ENCODE results near the gene MAPK11.

MAPK11 gene

GRCh38 chr22:50282361-50283155 lies 12.4 kb upstream of the MAPK11 start:
- Mint-ChIP-seq H3K27me3 (no peaks in the 10 kb centered on the region), H3K4me3 (no peak overlapping the region), H3K9me3 (no peaks in the 10 kb centered on the region), H3K4me1 (ENCODE audit: low read depth) (no peaks in the 10 kb centered on the region), H3K27ac (no peak overlapping the region), H3K36me3 (ENCODE audit: low read depth) (peaks cover 99% of the 10 kb centered on the region)
- intact Hi-C loops (cut with micrococcal nuclease): no loop called here

GRCh38 chr22:50281957-50282356 lies 11.8 kb upstream of the MAPK11 start:
- no peak overlapping the region for H3K27ac Mint-ChIP-seq
- intact Hi-C loops (cut with micrococcal nuclease): no loop called here
- no peaks in the 10 kb centered on the region for H3K27me3 Mint-ChIP-seq
- no peak overlapping the region for H3K4me3 Mint-ChIP-seq
- peaks cover 99% of the 10 kb centered on the region for H3K36me3 Mint-ChIP-seq (ENCODE audit: low read depth)
- H3K9me3 Mint-ChIP-seq: no peaks in the 10 kb centered on the region
- no peaks in the 10 kb centered on the region for H3K4me1 Mint-ChIP-seq (ENCODE audit: low read depth)

GRCh38 chr22:50281384-50281760 lies 11.2 kb upstream of the MAPK11 start:
- intact Hi-C loops (cut with micrococcal nuclease): no loop called here
- Mint-ChIP-seq H3K9me3 (no peaks in the 10 kb centered on the region), H3K36me3 (ENCODE audit: low read depth) (peaks cover 99% of the 10 kb centered on the region), H3K4me1 (ENCODE audit: low read depth) (no peaks in the 10 kb centered on the region), H3K27me3 (no peaks in the 10 kb centered on the region), H3K27ac (no peak overlapping the region), H3K4me3 (no peak overlapping the region)

GRCh38 chr22:50280708-50281383 lies 10.7 kb upstream of the MAPK11 start:
- H3K27ac Mint-ChIP-seq: no peak overlapping the region
- peaks cover 99% of the 10 kb centered on the region for H3K36me3 Mint-ChIP-seq (ENCODE audit: low read depth)
- no peaks in the 10 kb centered on the region for H3K27me3 Mint-ChIP-seq
- no peaks in the 10 kb centered on the region for H3K4me1 Mint-ChIP-seq (ENCODE audit: low read depth)
- H3K9me3 Mint-ChIP-seq: no peaks in the 10 kb centered on the region
- no peak overlapping the region for H3K4me3 Mint-ChIP-seq
- intact Hi-C loops (cut with micrococcal nuclease): no loop called here

- Mint-ChIP-seq H3K36me3 (ENCODE audit: low read depth) (peaks cover 100% of the 10 kb centered on the region), H3K27me3 (no peaks in the 10 kb centered on the region), H3K4me3 (no peak overlapping the region), H3K4me1 (ENCODE audit: low read depth) (peaks cover 2% of the 10 kb centered on the region), H3K9me3 (no peaks in the 10 kb centered on the region), H3K27ac (no peak overlapping the region)
- intact Hi-C loops (cut with micrococcal nuclease): no loop called here
Observed at GRCh38 chr22:50280022-50280707, 10.0 kb upstream of the MAPK11 start.

- Mint-ChIP-seq H3K36me3 (ENCODE audit: low read depth) (peaks cover 99% of the 10 kb centered on the region), H3K27ac (no peak overlapping the region), H3K4me1 (ENCODE audit: low read depth) (peaks cover 9% of the 10 kb centered on the region), H3K9me3 (no peaks in the 10 kb centered on the region), H3K4me3 (no peak overlapping the region), H3K27me3 (no peaks in the 10 kb centered on the region)
- intact Hi-C loops (cut with micrococcal nuclease): loop anchor here (5.0 kb wide), 1 partner anchor 48 kb away; the partner anchor contains the start of gene DENND6B
Observed at GRCh38 chr22:50278956-50279619, 8.9 kb upstream of the MAPK11 start.

- intact Hi-C loops (cut with micrococcal nuclease): loop anchor here (5.0 kb wide), 1 partner anchor 49 kb away; the partner anchor contains the start of gene DENND6B
- H3K9me3 Mint-ChIP-seq: no peaks in the 10 kb centered on the region
- H3K4me1 Mint-ChIP-seq (ENCODE audit: low read depth): peaks cover 12% of the 10 kb centered on the region
- no peak overlapping the region for H3K4me3 Mint-ChIP-seq
- H3K27ac Mint-ChIP-seq: no peak overlapping the region
- peaks cover 99% of the 10 kb centered on the region for H3K36me3 Mint-ChIP-seq (ENCODE audit: low read depth)
- H3K27me3 Mint-ChIP-seq: no peaks in the 10 kb centered on the region
Observed at GRCh38 chr22:50278461-50278860, 8.3 kb upstream of the MAPK11 start.

- Mint-ChIP-seq H3K27me3 (peaks cover 2% of the 10 kb centered on the region), H3K4me1 (ENCODE audit: low read depth) (peaks cover 16% of the 10 kb centered on the region), H3K36me3 (ENCODE audit: low read depth) (peaks cover 95% of the 10 kb centered on the region), H3K9me3 (no peaks in the 10 kb centered on the region), H3K27ac (no peak overlapping the region), H3K4me3 (no peak overlapping the region)
- intact Hi-C loops (cut with micrococcal nuclease): loop anchor here (5.0 kb wide), 1 partner anchor 50 kb away; the partner anchor contains the start of gene DENND6B
Observed at GRCh38 chr22:50277761-50278160, 7.6 kb upstream of the MAPK11 start.

GRCh38 chr22:50276143-50276542 lies 6.0 kb upstream of the MAPK11 start:
- Mint-ChIP-seq H3K27ac (peak overlapping the region; percentile 1), H3K4me3 (no peak overlapping the region), H3K4me1 (ENCODE audit: low read depth) (peaks cover 25% of the 10 kb centered on the region), H3K9me3 (no peaks in the 10 kb centered on the region), H3K27me3 (peaks cover 9% of the 10 kb centered on the region), H3K36me3 (ENCODE audit: low read depth) (peaks cover 81% of the 10 kb centered on the region)
- intact Hi-C loops (cut with micrococcal nuclease): loop anchor here (1.0 to 5.0 kb wide), 2 partner anchors 51 to 66 kb away; partner anchors contain the start of gene DENND6B

- Mint-ChIP-seq H3K4me3 (no peak overlapping the region), H3K27ac (no peak overlapping the region), H3K4me1 (ENCODE audit: low read depth) (peaks cover 25% of the 10 kb centered on the region), H3K9me3 (no peaks in the 10 kb centered on the region), H3K36me3 (ENCODE audit: low read depth) (peaks cover 74% of the 10 kb centered on the region), H3K27me3 (peaks cover 15% of the 10 kb centered on the region)
- intact Hi-C loops (cut with micrococcal nuclease): loop anchor here (1.0 to 5.0 kb wide), 2 partner anchors 52 to 67 kb away; partner anchors contain the start of gene DENND6B
Observed at GRCh38 chr22:50275181-50276055, 5.2 kb upstream of the MAPK11 start.

GRCh38 chr22:50274771-50275170 lies 4.6 kb upstream of the MAPK11 start:
- no peak overlapping the region for H3K27ac Mint-ChIP-seq
- H3K27me3 Mint-ChIP-seq: peaks cover 18% of the 10 kb centered on the region
- peaks cover 68% of the 10 kb centered on the region for H3K36me3 Mint-ChIP-seq (ENCODE audit: low read depth)
- no peak overlapping the region for H3K4me3 Mint-ChIP-seq
- peaks cover 27% of the 10 kb centered on the region for H3K4me1 Mint-ChIP-seq (ENCODE audit: low read depth)
- H3K9me3 Mint-ChIP-seq: no peaks in the 10 kb centered on the region
- intact Hi-C loops (cut with micrococcal nuclease): loop anchor here (5.0 kb wide), 2 partner anchors 33 to 53 kb away; partner anchors contain the start of genes DENND6B and PLXNB2

GRCh38 chr22:50274311-50274710 lies 4.1 kb upstream of the MAPK11 start:
- intact Hi-C loops (cut with micrococcal nuclease): loop anchor here (5.0 kb wide), 1 partner anchor 33 kb away; the partner anchor contains the start of gene PLXNB2
- Mint-ChIP-seq H3K4me1 (ENCODE audit: low read depth) (peaks cover 32% of the 10 kb centered on the region), H3K36me3 (ENCODE audit: low read depth) (peaks cover 63% of the 10 kb centered on the region)

More at GRCh38 chr22:50274311-50274710, 4.1 kb upstream of the MAPK11 start:
- Mint-ChIP-seq H3K27me3 (peaks cover 22% of the 10 kb centered on the region), H3K9me3 (no peaks in the 10 kb centered on the region), H3K27ac (peak overlapping the region; percentile 1), H3K4me3 (no peak overlapping the region)

All from dendritic cell treated with granulocyte-macrophage colony-stimulating factor and Interleukin-4, amounts not matched to agents 40 ng/mL and 50 ng/mL, for 4 days (primary cell).